PC-3 (cell line): ENCODE data around the gene ISY1.

ENCODE experiments used
- CTCF ChIP-seq: fragments of 300-600 bp; sonication (generic); conservative IDR thresholded peaks from 2 replicates; pipeline ENCODE4 v1.5.1; 2017; ENCODE audit warnings: antibody characterized with exemption, low read depth, mild to moderate bottlenecking, low read length
- EZH2 ChIP-seq: fragments of 300-600 bp; sonication (generic); IDR thresholded peaks from one replicate; pipeline ENCODE4 v1.6.1; 2017; ENCODE audit warnings: antibody characterized with exemption, mild to moderate bottlenecking, low read length; ENCODE audit not compliant: unreplicated experiment

GRCh38 chr3:129087138-129087702, 73.6 kb downstream of the ISY1 start:
- no peak for TF ChIP-seq EZH2
- TF ChIP-seq CTCF, result no peak
